HEK293T (cell line): ENCODE data around the gene HOXC11.

Experiments used
- CTCF ChIA-PET: fragments of 350-600 bp; formaldehyde crosslinking; extraction: SDS; loops from one replicate; lab custom pipeline; 2021; ENCODE audit warnings: antibody characterized with exemption, inconsistent platforms; lab: Yijun Ruan, JAX
- POLR2A ChIA-PET: fragments of 350-600 bp; formaldehyde crosslinking; extraction: SDS; loops from one replicate; lab custom pipeline; 2020; ENCODE audit warnings: antibody characterized with exemption, inconsistent platforms; lab: Yijun Ruan, JAX
- DNase-seq: peaks from one replicate; pipeline ENCODE4 v3.0.0; 2012; ENCODE audit warnings: mixed read lengths; ENCODE audit errors: extremely low spot score
- ARNT ChIP-seq: fragments of 450-650 bp; IDR thresholded peaks from 2 replicates; pipeline ENCODE4 v1.6.1; 2017; ENCODE audit warnings: mild to moderate bottlenecking
- BHLHE40 ChIP-seq: fragments of 450-650 bp; IDR thresholded peaks from 2 replicates; pipeline ENCODE4 v1.6.1; 2016; ENCODE audit warnings: mild to moderate bottlenecking, moderate library complexity, borderline replicate concordance
- CTBP1 ChIP-seq: fragments of 450-650 bp; IDR thresholded peaks from 2 replicates; pipeline ENCODE4 v1.6.1; 2016; ENCODE audit warnings: borderline replicate concordance
- ELF4 ChIP-seq: fragments of 450-650 bp; IDR thresholded peaks from 2 replicates; pipeline ENCODE4 v1.6.1; 2017; ENCODE audit warnings: antibody characterized with exemption
- FOXA1 ChIP-seq: fragments of 450-650 bp; IDR thresholded peaks from 2 replicates; pipeline ENCODE4 v1.6.1; 2016; ENCODE audit warnings: mild to moderate bottlenecking
- FOXK2 ChIP-seq: fragments of 450-650 bp; IDR thresholded peaks from 2 replicates; pipeline ENCODE4 v1.6.1; 2016; ENCODE audit warnings: mild to moderate bottlenecking
- FOXM1 ChIP-seq: fragments of 450-650 bp; IDR thresholded peaks from 2 replicates; pipeline ENCODE4 v1.6.1; 2017; ENCODE audit warnings: mild to moderate bottlenecking, borderline replicate concordance
- HDGF ChIP-seq: fragments of 450-650 bp; IDR thresholded peaks from 2 replicates; pipeline ENCODE4 v1.6.1; 2017; ENCODE audit warnings: antibody characterized with exemption, borderline replicate concordance
- L3MBTL2 ChIP-seq: fragments of 450-650 bp; conservative IDR thresholded peaks from 2 replicates; pipeline ENCODE4 v1.6.1; 2016; ENCODE audit warnings: mild to moderate bottlenecking
- LEF1 ChIP-seq: fragments of 450-650 bp; IDR thresholded peaks from 2 replicates; pipeline ENCODE4 v1.6.1; 2017; ENCODE audit warnings: mild to moderate bottlenecking, borderline replicate concordance
- NFRKB ChIP-seq: fragments of 450-650 bp; IDR thresholded peaks from 2 replicates; pipeline ENCODE4 v1.6.1; 2016; ENCODE audit warnings: mild to moderate bottlenecking, moderate library complexity
- PKNOX1 ChIP-seq: fragments of 450-650 bp; IDR thresholded peaks from 2 replicates; pipeline ENCODE4 v1.6.1; 2016
- SP1 ChIP-seq: fragments of 450-650 bp; IDR thresholded peaks from 2 replicates; pipeline ENCODE4 v1.6.1; 2017
- SUZ12 ChIP-seq: fragments of 450-650 bp; IDR thresholded peaks from 2 replicates; pipeline ENCODE4 v1.6.1; 2016; ENCODE audit warnings: mild to moderate bottlenecking
- TARDBP ChIP-seq: fragments of 450-650 bp; IDR thresholded peaks from 2 replicates; pipeline ENCODE4 v1.6.1; 2016
- ZNF384 ChIP-seq: fragments of 450-650 bp; IDR thresholded peaks from 2 replicates; pipeline ENCODE4 v1.6.1; 2016

Gene HOXC11

GRCh38 chr12:53969588-53970259 is 3.2 kb upstream of the HOXC11 start:
- CTCF ChIA-PET: interaction anchor here (1.1 kb wide), 2 partner anchors 15 to 249 kb away, joined by 4 to 7 read pairs; partner anchors contain the start of gene HOXC10
- no peak for TF ChIP-seq FOXK2
- no peak for TF ChIP-seq FOXA1
- TF ChIP-seq SUZ12: no peak
- TF ChIP-seq CTBP1: no peak
- no peak for TF ChIP-seq NFRKB
- no peak for TF ChIP-seq ELF4
- TF ChIP-seq SP1: no peak
- TF ChIP-seq TARDBP: no peak
- no peak for TF ChIP-seq L3MBTL2
- TF ChIP-seq ARNT: no peak
- no peak for TF ChIP-seq PKNOX1
- no peak for TF ChIP-seq FOXM1
- TF ChIP-seq HDGF: no peak
- no peak for TF ChIP-seq LEF1
- TF ChIP-seq ZNF384: no peak
- no peak for TF ChIP-seq BHLHE40
- no peak for DNase-seq
- POLR2A ChIA-PET: interaction anchor here (1.3 to 3.7 kb wide), 3 partner anchors 8 to 31 kb away, joined by 3 to 12 read pairs (median 7); partner anchors contain the start of gene HOXC13

DNA sequence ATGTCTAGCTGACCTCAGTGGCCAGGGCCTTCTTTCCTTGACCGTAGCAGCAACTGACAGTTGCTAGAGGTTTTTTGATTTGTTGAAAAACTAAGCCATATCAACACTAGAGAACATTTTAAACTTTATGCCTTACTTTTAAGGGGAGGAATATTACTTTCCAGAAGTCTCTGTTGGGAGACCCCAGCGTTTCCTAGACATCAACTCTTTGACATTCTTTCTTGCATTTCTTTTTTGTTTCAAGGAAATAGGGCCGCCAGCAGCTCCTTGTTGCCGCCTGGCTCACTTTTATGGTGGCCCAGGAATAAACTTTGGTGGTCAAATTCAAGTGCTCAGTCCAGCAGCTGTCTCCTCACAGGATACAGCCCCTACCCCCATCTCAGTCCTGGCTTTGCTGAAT is 2.5 kb upstream of the HOXC11 start:
- TF ChIP-seq NFRKB (no peak), BHLHE40 (no peak), SP1 (no peak), TARDBP (no peak), LEF1 (no peak), SUZ12 (no peak), PKNOX1 (no peak), ARNT (no peak), HDGF (no peak), L3MBTL2 (no peak), CTBP1 (no peak), ELF4 (no peak), FOXK2 (no peak), FOXM1 (no peak)
- CTCF ChIA-PET: interaction anchor here (1.1 to 1.2 kb wide), 2 partner anchors 15 to 281 kb away, joined by 3 to 7 read pairs; partner anchors contain the start of gene HOXC10
- POLR2A ChIA-PET: no interaction called here
- DNase-seq: no peak

GRCh38 chr12:53971129-53971528 is 1.8 kb upstream of the HOXC11 start:
- TF ChIP-seq SUZ12: no peak
- no peak for TF ChIP-seq HDGF
- no peak for TF ChIP-seq ELF4
- no peak for TF ChIP-seq SP1
- no peak for TF ChIP-seq TARDBP
- no peak for TF ChIP-seq L3MBTL2
- no peak for TF ChIP-seq BHLHE40
- TF ChIP-seq ZNF384: no peak
- no peak for TF ChIP-seq PKNOX1
- DNase-seq: no peak
- ChIA-PET CTCF (interaction anchor here (0.6 to 1.2 kb wide), 3 partner anchors 26 to 281 kb away, joined by 3 read pairs; partner anchors contain the start of gene HOXC5), POLR2A (interaction anchor here (0.8 kb wide), 1 partner anchor 131 kb away, joined by 3 read pairs; no protein-coding TSS in a partner anchor)

DNA sequence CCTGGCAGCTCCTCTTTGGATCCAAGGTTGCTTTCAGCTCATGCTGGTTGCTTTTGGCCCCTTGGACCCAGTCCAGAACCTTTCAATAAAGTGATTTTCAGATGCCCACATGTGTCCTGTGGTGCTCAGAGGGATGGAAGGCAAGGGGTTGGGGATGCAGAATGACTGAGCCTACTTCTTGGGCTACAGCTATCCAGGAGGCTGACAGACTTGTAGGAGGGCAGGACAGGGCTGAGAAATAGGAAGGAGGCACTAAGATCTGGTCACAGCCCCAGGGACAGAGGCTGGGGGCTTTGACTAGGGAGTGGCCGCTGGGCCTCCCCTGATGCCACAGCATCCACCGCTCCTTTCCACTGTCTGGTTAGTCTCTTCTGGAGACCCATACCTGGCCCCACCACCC is 1.2 kb upstream of the HOXC11 start:
- no peak for TF ChIP-seq ZNF384
- ChIA-PET POLR2A (interaction anchor here (0.8 kb wide), 1 partner anchor 132 kb away, joined by 3 read pairs; no protein-coding TSS in a partner anchor), CTCF (interaction anchor here (0.6 to 0.7 kb wide), 3 partner anchors 27 to 245 kb away, joined by 3 to 4 read pairs (median 3); partner anchors contain the start of gene HOXC5)
- no peak for DNase-seq

DNA sequence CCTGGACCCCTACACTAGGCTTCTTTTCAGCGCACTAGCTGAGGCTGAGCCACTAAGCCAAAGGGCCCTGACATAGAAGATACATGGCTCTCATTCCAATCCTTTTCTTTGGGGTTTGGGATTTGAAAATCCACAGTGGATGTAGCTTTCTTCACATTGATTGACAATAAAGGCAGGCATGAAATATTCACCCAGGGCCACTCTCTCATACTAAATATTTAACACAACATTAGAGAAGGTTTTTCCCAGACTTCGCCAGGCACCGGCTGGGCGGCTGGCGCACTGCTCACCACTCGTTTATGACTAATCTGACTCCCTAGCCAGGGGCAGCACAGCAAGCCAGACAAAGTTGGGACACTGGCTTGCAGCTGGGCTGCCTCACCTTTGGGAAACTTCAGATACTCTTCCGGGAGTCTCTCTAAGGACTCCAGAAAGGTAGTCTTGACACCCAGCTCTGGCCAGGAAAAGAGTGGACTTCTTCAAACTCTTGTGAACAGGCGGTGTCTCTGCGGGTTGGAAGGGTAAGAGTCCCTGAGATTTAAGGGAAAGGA is 699 bp upstream of the HOXC11 start:
- POLR2A ChIA-PET: interaction anchor here (0.8 to 1.9 kb wide), 3 partner anchors 10 to 132 kb away, joined by 3 to 5 read pairs (median 5); partner anchors contain the start of gene HOXC10
- DNase-seq: no peak
- TF ChIP-seq LEF1: no peak
- no peak for TF ChIP-seq FOXA1
- no peak for TF ChIP-seq FOXM1
- TF ChIP-seq NFRKB: no peak
- no peak for TF ChIP-seq SUZ12
- TF ChIP-seq HDGF: no peak
- no peak for TF ChIP-seq L3MBTL2
- no peak for TF ChIP-seq TARDBP
- TF ChIP-seq ELF4: no peak
- no peak for TF ChIP-seq ZNF384
- no peak for TF ChIP-seq SP1
- TF ChIP-seq PKNOX1: no peak
- no peak for TF ChIP-seq BHLHE40
- no peak for TF ChIP-seq FOXK2
- no peak for TF ChIP-seq ARNT
- no peak for TF ChIP-seq CTBP1
- CTCF ChIA-PET: interaction anchor here (0.6 kb wide), 2 partner anchors 230 to 244 kb away, joined by 4 read pairs; no protein-coding TSS in a partner anchor
